ENCODE measurements around the gene EMSY.

EMSY gene

DNA sequence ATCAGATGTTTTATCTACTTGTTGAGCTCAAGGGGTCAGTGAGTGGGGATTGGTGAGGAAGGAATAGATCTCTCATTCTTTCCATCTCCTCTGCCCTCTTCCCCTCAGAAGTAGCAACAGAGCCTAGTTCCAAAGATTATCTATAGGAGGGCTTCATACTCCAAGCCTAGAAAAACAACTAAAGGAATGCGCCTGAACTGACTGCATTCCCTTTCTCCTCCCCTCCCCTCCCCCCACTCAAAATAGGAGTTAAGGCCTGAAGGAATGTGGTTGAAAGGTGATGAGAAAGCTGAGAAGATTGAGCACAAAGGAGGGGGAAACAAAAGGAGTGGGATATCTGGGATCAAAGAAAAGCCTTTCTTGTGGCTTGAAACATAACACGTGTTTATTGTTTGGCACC, 10.5 kb downstream of the EMSY start:
- DNase-seq: peak; percentile 65

- DNase-seq: no peak
Observed at GRCh38 chr11:76455931-76456330, 11.1 kb downstream of the EMSY start.

- no peak for DNase-seq
Observed at GRCh38 chr11:76456571-76456970, 11.8 kb downstream of the EMSY start.

- no peak for DNase-seq
Observed at GRCh38 chr11:76459299-76459698, 14.5 kb downstream of the EMSY start.

DNA sequence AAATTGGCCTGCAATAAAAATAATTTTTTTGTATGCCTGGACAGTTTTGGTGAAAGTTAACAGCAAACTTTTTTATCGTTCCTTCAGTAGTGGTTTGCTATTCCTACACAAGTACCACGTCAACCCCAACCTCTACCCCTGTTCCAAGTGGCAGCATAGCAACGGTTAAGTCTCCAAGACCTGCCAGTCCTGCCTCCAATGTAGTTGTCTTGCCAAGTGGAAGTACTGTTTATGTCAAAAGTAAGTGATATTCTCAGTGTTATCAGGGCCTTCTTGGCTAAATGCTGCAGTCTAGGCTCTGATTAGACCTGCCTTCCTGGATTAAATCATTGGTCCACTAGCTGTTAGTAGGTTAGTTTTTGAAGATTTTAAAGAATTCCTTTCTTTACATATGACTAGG, 15.0 kb downstream of the EMSY start:
- DNase-seq: no peak

DNA sequence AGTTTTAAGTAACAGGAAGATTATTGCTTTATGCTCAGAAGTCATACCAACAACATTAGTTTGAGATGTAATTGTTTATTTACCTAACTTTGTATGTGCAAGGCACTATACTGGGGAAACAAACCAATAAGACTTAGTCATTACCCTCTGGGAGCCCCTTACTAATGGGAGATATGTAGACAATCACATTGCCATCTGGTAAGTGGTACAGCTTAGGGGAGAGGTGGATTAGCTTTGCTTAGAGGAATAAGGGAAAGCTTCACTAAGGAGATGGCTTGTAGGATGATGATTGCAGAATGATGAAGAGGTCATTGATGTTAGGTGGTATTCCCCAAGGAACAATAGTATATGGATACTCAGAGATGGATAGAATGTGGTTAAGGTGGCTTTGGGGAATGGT, 17.5 kb downstream of the EMSY start:
- DNase-seq: no peak

GRCh38 chr11:76465701-76466100, 20.9 kb downstream of the EMSY start:
- DNase-seq: no peak

DNA sequence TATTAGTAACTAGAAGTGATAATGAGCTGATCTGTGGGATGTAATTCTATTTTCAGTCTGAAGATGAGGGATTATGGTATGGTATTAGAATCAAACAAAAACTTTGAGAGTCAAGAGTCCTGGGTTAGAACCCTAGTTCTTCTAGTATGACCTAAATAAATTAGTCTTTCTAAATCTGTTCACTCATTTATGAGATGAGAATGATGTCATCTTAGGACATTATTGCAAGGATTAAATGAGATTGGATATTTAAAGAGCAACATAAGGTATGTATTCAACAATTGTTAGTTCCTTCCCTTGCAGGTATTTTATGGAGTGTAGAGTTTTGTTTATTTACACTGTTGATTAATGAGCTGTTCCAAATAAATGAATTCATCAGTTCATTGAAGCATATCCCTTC, 21.8 kb downstream of the EMSY start:
- no peak for DNase-seq

DNA sequence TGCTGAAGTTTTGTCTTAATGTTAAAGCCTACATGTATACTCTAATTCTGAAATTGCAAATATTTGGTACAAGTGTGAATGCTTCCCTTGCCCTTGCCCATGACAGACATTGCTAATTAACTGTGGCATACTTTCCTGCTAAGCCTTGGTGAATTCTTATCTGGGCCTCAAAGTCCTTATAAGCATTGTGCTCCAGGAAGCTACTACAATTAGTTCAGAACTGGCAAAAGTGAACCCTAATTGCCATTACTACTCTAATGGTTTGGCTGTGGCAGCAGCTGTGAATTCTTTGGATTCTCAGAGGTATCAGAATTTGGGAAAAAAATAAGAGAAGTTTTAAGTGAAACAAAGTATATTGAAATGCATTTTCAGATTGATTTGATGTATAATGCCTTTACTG, 24.3 kb downstream of the EMSY start:
- DNase-seq: no peak

- no peak for DNase-seq
Observed at GRCh38 chr11:76471382-76471781, 26.6 kb downstream of the EMSY start.

DNA sequence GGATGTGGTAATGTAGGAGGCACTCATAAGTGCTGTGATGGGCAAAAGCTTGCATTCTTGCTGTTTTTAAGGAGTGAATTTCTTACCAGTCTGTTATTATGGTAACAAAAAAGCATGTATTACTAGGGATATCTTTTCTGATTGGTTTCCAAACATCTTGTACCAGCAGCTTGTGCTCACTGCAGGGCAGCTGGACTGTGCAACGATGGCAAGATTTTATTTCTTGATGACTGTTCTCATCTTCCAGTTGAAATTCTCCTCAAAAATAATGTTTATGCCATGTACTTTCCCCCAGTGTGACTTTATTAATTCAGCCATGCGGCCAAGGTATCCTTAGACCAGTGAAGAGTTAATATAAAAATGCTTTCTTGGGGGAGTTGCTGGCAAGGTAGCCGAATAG, 35.4 kb downstream of the EMSY start:
- no peak for DNase-seq

- no peak for DNase-seq
Observed at GRCh38 chr11:76491644-76492043, 46.8 kb downstream of the EMSY start.

DNA sequence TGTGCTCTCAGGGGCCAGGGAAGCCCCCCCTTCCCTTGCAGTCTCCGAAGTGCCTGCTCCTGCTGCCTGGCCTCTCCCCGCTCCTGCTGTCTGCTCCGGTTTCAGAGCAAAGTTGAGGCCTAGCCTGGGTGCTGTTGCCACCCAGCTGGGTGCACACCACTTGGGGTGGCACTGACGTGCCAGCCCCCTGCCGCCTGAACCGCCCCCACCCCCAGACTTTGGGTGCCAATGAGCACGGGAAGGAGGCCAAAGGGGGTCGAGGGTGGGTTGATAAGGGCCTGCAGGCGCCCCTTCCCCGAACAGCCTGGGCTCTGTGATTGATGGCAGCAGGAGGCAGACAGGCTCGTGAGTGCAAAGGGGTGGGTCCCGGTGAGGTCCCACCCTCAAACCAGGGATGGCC, 48.2 kb downstream of the EMSY start:
- DNase-seq: no peak

DNA sequence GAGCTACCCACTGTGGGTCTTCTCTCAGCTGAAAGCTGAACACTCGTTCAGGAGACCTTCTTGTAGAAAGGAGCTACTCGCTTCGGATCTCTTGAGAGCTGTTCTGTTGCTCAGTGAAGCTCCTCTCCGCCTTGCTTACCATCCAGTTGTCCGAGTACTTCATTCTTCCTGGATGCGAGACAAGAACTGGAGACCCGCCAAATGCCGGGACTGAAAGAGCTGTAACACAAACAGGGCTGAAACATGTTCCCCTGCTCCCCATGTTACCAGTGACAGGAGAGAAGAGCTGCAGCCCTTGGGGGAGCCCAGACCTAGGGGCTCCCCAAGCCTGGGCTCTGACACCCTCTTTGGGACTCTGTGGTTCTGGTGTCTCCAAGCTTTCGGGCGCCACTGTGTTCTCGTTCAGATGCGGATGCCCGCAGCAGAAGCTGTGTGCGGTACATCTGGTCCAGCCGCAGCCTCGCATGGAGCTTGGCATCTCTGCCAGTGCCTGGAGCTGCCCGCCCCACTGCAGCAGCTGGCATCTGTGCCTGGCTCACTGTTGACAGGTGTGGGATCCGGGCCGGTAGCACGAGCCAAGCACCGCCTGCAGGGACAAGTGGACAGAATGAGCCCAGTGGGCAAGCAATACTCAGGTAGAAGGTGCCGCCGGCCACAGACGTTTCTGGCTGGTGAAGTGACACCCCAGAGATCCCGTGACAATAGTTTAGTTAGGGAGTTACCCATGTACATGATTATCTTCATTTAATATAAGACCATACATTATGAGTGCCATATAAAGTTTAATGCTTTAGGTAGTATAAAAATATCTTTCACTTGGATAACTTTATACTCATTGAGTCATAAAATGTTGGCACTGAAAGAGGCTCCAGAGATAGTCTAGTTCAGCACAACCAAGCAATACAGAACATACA, 49.1 kb downstream of the EMSY start:
- no peak for DNase-seq

DNA sequence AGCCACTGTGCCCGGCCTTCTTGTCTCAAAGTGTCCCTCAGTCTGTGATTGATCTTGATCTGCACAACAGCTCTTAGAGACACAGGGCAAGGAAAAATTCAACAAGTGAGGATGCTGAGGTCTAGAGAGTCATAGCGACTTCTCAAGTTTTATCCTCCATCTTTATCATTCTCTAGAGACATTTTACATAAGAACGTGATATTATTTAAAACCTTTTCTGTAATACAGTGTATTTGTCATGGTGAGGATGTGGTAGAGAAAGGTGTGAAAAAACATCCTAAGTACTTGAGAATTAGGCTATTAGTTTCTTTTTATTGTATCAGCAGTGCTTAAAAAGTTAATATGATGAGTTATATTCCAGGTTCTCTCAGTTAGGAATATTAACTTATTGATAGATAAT, 50.2 kb downstream of the EMSY start:
- no peak for DNase-seq

DNA sequence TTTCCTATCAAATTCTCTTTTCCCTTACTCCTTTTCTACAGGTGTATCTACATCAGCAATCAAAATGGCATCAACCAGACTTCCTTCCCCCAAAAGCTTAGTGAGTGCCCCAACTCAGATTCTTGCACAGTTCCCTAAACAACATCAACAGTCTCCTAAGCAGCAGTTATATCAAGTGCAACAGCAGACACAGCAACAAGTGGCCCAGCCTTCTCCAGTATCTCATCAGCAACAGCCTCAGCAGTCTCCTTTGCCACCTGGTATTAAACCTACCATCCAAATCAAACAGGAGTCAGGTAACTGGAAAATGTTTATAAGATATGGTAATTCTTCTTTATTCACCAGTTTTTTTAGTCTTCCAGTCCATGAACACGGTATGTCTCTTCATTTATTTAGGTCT, 51.4 kb downstream of the EMSY start:
- no peak for DNase-seq

DNA sequence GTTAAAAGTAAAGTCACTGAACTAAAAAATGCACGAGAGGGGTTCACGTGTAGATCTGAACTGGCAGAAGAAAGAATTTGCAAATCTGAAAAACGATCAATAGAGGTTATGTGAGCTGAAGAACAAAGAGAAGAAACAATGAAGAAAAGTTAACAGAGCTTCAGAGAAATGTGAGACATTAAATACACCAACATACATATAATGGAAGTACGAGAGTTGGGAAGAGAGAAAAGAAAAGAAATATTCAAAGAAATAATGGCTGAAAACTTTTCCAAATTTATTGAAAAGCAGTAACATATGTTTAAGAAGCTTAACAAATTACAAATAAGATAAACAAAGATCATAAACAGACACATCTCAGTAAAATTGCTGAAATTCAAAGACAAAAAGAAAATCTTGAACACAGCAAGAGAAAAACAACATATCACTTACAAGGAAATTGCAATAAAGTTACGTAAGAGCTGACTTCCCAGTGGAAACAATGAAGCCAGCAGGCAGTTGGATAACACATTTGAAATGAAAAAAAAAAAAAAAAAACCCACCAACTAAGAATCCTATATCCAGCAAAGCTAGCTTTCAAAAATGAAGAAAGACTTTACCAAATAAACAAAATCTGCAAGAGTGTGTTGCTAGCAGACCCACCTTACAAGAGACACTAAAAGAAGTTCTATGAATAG, 56.8 kb downstream of the EMSY start:
- no peak for DNase-seq

- no peak for DNase-seq
Observed at GRCh38 chr11:76506833-76507232, 62.0 kb downstream of the EMSY start.

DNA sequence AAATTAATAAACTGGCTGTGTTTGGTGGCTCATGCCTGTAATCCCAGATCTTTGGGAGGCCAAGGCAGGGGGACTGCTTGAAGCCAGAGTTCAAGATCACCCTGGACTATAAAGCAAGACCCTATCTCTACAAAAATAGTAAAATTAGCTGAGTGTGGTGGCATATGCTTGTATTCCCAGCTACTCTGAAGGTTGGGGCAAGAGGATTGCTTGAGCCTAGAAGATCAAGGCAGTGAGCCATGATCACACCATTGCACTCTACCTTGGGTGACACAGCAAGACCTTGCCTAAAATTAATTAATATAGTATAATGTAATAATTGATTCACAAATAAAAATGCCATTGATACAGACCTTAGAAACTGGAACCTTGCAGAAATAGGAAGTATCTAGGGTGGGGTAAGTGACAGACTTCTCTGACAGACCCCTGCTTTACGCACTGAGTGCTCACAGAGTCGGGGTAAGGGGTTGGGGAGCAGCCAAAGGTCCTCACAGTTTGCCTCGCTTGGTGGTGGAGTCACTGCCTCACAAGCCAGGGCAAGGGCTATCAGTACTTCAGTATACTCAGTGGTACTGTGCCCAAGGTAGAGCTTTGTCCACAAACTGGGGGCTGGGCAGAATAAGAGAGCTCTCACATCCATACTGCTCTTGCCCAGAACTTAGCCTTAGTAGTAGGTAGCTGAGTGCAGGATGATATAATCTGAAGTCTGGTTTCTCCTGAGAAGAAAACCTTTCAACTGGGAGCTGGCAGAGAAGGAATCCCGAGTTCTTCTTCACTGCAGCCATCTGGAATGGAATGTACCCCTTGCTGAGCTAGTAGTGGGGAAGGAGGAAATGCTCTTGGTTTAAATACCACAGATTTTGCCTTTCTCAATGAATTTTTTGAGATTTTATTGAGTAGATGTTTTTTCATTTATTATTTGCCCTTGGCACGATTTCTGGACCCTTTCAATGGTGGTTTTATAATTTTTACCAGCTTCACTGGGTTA, 65.5 kb downstream of the EMSY start:
- peak; percentile 87 for DNase-seq

GRCh38 chr11:76512851-76513653, 68.2 kb downstream of the EMSY start:
- peak; percentile 59 for DNase-seq

GRCh38 chr11:76513654-76514034, 68.8 kb downstream of the EMSY start:
- DNase-seq: no peak

GRCh38 chr11:76515494-76515893, 70.7 kb downstream of the EMSY start:
- DNase-seq: no peak

All from fibroblast of skin of back (primary cell).